Amygdala (tissue), 56 donors: ENCODE measurements around the gene PROS1.
"Not testable (repeated sequence)": the region's sequence is repeated elsewhere in the genome, so short reads cannot be mapped to it uniquely, and the experiment has no call there.

ENCODE experiments used
- DNase-seq, 56 donors: peaks; one replicate each; lab custom pipeline; 2025; lab: John Stamatoyannopoulos, UW

PROS1 gene

DNA sequence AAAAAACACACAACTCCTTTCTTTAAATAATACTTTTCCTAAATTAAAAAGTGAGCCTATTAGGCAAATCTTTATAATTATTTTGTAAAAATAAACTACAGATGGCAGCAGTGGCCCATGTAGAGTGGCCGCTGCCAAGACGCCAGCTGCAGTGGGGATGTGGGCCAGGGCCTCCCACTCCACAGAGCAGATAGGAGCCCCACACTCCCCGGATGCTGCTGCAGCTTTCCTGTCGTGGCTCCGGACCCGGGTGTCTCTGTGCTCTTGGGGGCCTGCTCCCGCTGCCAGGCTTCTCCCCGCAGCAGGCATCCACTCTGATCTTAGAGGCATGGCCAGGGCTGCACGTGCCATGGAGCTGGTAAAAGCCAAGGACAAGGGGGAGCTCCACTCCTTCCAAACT, 67.5 kb downstream of the PROS1 start:
- DNase-seq, result no peak

DNA sequence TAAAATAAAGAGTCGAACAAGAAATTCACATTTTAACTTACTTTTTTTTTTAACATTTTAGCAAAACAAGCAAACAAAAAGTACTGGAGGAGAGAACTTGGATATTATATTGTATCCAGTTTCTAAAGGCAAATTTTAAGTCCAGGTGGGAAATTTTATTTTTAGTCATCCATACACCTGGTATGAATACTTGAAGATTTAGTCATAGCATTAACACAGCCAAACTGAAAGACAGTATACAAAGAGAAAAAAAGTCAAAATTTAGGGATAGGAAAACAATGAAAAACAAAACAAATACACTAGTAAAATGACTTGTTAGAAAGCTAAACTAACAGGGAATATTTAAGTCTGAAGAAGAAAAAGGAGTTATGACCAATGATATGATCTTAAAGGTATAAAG, 69.1 kb downstream of the PROS1 start:
- no peak for DNase-seq

DNA sequence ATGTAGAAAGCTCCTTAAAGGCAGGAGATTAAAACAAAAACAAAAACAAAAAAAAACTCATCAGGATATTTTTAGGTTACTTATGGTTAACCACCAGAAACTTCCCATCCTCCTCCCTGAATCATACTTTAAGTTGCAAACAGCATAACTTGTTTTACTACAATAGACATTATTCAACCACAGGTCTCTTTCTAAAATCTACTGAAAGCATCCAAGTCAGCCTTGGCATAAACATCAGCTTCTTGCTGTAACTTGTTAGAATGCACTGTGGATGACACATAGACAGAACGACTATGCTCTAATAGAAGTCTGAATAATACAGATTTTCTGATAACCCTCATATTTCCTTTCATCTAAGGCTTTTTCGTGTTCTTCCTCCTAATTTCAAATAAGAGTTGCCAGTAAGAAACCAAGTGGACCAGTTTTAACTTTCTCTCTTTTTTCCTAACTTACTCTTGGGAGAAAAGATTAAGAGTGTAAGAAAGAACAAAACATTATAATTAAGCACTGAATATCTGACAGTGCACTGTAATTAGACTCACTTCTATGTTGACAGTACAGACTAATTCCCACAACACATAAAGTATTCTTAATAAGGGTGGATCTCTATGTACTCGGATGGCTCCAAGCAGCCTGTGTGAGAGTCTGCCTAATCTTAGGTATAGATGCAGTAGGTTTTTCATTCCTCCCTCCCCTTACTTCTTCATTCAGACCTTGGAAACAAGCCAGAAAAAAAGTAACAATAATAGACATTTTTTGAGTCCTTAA, 95.3 kb downstream of the PROS1 start:
- DNase-seq, result not testable (repeated sequence)

DNA sequence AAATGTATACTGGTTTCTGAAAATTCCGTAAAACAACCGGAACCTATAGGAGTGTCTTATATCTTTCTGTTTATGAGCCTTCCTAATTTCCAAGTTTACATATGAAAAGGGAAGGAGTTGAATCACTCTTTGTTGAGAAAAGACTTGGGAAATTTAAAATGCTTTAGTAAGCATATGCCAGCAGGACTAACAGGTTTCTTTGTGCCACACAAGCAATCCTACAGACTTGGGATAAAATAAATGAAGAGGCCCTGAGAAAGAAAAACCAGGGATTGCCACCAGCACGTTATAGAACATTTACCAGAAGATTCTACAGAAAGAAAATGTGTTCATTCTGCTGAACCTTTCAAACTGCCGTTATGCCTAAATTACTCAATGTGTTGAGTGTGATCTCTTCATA, 96.3 kb downstream of the PROS1 start:
- not testable (repeated sequence) for DNase-seq

DNA sequence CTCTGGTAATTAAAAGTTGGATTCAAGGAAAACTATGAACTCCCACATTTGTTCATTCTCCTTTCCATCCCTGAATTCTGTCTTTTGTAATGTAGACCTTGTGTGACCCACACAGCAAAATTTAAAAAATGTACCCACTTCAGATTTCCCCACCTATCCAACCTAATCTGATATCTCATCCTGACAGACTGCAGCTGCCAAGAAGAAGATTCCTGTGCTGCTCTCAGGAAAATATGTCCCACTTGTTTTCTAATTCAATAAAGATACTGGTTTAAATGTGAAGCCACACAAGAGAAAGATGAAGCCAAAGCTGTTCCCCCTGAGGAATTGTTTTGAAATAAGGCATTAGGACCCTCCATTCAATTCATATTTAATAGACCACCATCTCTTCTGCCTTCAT, 100.3 kb downstream of the PROS1 start:
- DNase-seq, result not testable (repeated sequence)

DNA sequence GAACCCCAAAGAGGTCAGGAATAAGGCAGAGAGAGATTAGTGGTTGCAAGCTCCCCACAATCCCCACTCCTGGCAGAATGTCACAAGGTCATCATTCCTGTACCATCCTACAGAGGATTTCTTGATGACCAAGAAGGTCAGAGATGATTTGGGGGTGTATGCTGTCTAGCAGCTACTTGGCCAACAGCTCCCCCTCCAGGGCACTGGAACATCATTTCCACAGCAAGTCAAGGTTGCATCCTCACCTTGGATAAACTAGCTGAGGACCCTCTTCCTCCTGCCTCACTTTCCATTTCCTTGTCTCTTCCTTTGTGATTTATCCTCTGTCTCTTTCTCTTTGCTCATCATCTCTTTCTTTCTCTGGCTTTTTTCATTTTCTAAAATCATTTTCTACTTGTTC, 106.3 kb downstream of the PROS1 start:
- no peak for DNase-seq

DNA sequence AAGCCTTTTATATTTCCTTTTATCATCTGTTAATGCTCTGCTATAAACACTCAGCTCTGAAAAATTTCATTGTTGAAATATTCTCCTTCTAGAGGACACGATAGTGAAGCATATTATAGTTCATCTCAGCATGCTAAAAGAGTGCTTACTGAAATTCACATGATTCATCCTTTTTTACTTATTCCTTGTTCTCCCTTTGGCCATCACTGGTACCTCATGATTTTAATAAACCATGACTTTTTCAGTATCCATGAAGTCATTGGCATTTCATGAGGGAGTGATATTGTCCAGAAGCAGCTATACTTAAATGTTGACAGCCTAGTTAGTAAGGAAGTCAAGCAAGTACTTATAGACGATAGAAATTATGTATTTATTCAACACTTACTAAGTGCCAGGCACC, 112.7 kb downstream of the PROS1 start:
- DNase-seq, result no peak

DNA sequence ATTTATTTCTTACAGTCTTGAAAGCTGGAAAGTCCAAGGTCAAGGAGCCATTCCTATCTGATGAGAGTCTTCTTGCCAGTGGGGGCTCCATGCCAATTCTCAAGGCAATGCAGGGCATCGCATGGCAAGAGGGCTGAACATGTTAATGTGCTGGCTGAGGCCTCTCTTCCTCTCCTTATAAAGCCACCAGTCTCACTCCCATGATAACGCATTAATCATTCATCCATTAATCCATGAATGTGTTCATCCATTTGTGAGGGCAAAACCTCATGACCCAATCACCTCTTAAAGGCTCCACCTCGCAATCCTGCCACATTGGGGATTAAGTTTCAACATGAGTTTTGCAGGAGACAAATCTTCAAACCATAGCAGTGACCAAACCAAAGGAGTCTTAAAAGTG, 118.3 kb downstream of the PROS1 start:
- no peak for DNase-seq

DNA sequence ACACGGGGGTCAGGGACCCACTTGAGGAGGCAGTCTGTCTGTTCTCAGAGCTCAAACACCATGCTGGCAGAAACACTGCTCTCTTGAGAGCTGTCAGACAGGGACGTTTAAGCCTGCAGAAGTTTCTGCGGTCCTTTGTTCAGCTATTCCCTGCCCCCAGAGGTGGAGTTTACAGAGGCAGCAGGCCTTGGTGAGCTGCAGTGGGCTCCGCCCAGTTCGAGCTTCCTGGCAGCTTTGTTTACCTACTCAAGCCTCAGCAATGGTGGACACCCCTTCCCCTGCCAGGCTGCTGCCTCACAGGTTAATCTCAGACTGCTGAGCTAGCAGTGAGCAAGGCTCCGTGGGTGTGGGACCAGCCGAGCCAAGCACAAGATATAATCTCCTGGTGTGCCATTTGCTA, 121.5 kb downstream of the PROS1 start:
- not testable (repeated sequence) for DNase-seq

DNA sequence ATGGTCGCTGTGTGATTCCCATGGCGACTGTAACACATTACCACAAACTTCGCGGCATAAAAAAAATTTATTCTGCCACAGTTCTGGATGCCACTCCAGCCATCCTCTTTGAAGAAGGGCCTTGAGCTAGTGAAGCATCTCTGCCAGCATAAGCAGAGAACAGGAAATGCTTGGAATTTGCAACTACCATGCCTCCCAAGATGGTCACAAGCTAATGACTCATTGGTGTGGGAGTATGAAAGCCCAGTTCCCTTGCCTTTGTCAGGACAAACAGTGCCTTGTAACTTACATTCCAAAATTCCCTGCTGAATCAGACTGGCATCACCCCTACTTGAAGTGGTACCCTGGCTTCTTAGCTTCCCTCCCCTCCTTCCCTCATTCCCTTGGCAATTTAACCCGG, 129.7 kb downstream of the PROS1 start:
- peak in 1 of 56 donors; percentile 3 for DNase-seq

DNA sequence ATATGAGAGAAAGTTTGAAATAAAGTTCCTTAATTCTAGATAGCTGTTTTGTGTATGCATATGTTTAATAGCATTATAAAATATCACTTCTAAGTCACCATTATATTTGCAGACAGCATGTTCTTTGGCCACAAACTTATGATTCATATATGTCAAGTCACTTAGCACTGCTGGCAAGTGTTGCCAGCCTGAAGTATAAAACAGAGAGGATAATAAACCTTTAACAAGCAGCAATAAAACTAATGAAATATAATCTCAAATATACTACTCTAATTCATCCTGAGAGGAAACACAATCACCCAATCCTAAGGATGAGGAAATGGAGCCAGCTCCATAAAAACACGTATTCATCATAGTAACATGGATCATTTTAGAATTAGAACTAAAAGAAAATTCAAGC, 134.5 kb downstream of the PROS1 start:
- DNase-seq, result not testable (repeated sequence)
